ENCODE data around the gene GALNT18.

The GALNT18 gene

DNA sequence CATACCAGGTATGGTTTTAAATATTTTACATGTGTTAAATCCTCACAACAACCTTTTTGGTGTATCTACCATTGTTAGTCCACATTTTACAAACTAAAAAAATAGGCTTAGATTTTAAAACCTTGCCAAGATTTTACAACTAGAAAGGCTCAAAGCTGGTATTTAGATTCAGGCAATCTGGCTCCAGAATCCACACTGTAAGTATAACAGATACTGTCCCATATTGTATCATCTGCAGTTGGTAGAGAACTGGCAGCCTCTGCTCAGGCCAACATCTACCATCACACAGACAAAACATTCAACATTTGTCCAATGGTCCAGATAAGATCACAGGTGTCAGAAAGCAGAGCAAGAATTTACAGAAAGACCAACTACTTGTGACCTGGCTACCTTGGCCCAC is 299.7 kb downstream of the GALNT18 start:
- TF ChIP-seq, protein P1, sequence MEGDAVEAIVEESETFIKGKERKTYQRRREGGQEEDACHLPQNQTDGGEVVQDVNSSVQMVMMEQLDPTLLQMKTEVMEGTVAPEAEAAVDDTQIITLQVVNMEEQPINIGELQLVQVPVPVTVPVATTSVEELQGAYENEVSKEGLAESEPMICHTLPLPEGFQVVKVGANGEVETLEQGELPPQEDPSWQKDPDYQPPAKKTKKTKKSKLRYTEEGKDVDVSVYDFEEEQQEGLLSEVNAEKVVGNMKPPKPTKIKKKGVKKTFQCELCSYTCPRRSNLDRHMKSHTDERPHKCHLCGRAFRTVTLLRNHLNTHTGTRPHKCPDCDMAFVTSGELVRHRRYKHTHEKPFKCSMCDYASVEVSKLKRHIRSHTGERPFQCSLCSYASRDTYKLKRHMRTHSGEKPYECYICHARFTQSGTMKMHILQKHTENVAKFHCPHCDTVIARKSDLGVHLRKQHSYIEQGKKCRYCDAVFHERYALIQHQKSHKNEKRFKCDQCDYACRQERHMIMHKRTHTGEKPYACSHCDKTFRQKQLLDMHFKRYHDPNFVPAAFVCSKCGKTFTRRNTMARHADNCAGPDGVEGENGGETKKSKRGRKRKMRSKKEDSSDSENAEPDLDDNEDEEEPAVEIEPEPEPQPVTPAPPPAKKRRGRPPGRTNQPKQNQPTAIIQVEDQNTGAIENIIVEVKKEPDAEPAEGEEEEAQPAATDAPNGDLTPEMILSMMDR (IDR thresholded peaks at IDR 0.05; ENCODE audit: insufficient read depth, low read length): no peak
- TF ChIP-seq SPI1 (IDR thresholded peaks at IDR 0.05; ENCODE audit: borderline replicate concordance, low read depth): no peak
- TF ChIP-seq, protein P2, sequence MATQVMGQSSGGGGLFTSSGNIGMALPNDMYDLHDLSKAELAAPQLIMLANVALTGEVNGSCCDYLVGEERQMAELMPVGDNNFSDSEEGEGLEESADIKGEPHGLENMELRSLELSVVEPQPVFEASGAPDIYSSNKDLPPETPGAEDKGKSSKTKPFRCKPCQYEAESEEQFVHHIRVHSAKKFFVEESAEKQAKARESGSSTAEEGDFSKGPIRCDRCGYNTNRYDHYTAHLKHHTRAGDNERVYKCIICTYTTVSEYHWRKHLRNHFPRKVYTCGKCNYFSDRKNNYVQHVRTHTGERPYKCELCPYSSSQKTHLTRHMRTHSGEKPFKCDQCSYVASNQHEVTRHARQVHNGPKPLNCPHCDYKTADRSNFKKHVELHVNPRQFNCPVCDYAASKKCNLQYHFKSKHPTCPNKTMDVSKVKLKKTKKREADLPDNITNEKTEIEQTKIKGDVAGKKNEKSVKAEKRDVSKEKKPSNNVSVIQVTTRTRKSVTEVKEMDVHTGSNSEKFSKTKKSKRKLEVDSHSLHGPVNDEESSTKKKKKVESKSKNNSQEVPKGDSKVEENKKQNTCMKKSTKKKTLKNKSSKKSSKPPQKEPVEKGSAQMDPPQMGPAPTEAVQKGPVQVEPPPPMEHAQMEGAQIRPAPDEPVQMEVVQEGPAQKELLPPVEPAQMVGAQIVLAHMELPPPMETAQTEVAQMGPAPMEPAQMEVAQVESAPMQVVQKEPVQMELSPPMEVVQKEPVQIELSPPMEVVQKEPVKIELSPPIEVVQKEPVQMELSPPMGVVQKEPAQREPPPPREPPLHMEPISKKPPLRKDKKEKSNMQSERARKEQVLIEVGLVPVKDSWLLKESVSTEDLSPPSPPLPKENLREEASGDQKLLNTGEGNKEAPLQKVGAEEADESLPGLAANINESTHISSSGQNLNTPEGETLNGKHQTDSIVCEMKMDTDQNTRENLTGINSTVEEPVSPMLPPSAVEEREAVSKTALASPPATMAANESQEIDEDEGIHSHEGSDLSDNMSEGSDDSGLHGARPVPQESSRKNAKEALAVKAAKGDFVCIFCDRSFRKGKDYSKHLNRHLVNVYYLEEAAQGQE (IDR thresholded peaks at IDR 0.05; ENCODE audit: insufficient replicate concordance, low read depth): no peak
- TF ChIP-seq GABPA (IDR thresholded peaks at IDR 0.05; ENCODE audit: low read depth): no peak
- TF ChIP-seq POLR2AphosphoS5 (IDR thresholded peaks at IDR 0.05; ENCODE audit: low read depth): no peak
- Histone ChIP-seq H3K27ac (replicated peaks) (no peak overlapping the region), H3K27me3 (ENCODE audit: insufficient read depth, poor library complexity, severe bottlenecking) (no peaks in the 10 kb centered on the region), H3K4me3 (replicated peaks; ENCODE audit: insufficient read depth, low read length) (no peak overlapping the region)
- no peak for DNase-seq (ENCODE audit: low read depth in 1 of 2, low spot score in 1 of 2)

- no peaks in the 10 kb centered on the region for H3K27me3 ChIP-seq (ENCODE audit: insufficient read depth, poor library complexity, severe bottlenecking)
Observed at GRCh38 chr11:11320825-11321224, 301.0 kb downstream of the GALNT18 start.

GRCh38 chr11:11318961-11319360 is 302.8 kb downstream of the GALNT18 start:
- DNase-seq (ENCODE audit: low read depth in 1 of 2, low spot score in 1 of 2): peak; percentile 67 to 86
- TF ChIP-seq, protein P1 (IDR thresholded peaks at IDR 0.05; ENCODE audit: insufficient read depth, low read length): no peak
- TF ChIP-seq GABPA (IDR thresholded peaks at IDR 0.05; ENCODE audit: low read depth) (no peak), SPI1 (IDR thresholded peaks at IDR 0.05; ENCODE audit: borderline replicate concordance, low read depth) (peak; percentile 99), POLR2AphosphoS5 (IDR thresholded peaks at IDR 0.05; ENCODE audit: low read depth) (0 out of 2 replicates have a peak, but pooled peaks have one; percentile 26)
- TF ChIP-seq, protein P2 (IDR thresholded peaks at IDR 0.05; ENCODE audit: insufficient replicate concordance, low read depth): no peak
- Histone ChIP-seq H3K27me3 (ENCODE audit: insufficient read depth, poor library complexity, severe bottlenecking) (no peaks in the 10 kb centered on the region), H3K27ac (replicated peaks) (peak overlapping the region; percentile 75), H3K4me3 (replicated peaks; ENCODE audit: insufficient read depth, low read length) (no peak overlapping the region)

More at GRCh38 chr11:11320825-11321224, 301.0 kb downstream of the GALNT18 start:
- TF ChIP-seq POLR2AphosphoS5 (IDR thresholded peaks at IDR 0.05; ENCODE audit: low read depth) (no peak), SPI1 (IDR thresholded peaks at IDR 0.05; ENCODE audit: borderline replicate concordance, low read depth) (no peak), GABPA (IDR thresholded peaks at IDR 0.05; ENCODE audit: low read depth) (no peak)
- TF ChIP-seq, protein P2 (IDR thresholded peaks at IDR 0.05; ENCODE audit: insufficient replicate concordance, low read depth): no peak
- TF ChIP-seq, protein P1 (IDR thresholded peaks at IDR 0.05; ENCODE audit: insufficient read depth, low read length): no peak
- H3K4me3 ChIP-seq (replicated peaks; ENCODE audit: insufficient read depth, low read length): no peak overlapping the region
- no peak for DNase-seq (ENCODE audit: low read depth in 1 of 2, low spot score in 1 of 2)
- no peak overlapping the region for H3K27ac ChIP-seq (replicated peaks)
